Cardiac septum (tissue), 1 donor: ENCODE measurements around the gene ZNF692. TPM values are rescaled to one million over a fixed set of nuclear protein-coding genes. Genes with fewer than 3 reads are reported as not detected.

ENCODE experiments used
- microRNA-seq: library from miRNA; unstranded; fragments of <30 nt; microRNA quantifications from one replicate; pipeline ENCODE4 v1.2.0, GENCODE V29; 2020
- total RNA-seq: library from RNA; stranded (reverse); fragmentation: NEBNext Ultra II Directional; extraction: Animal tissue kit (Norgen Biotek cat#: 25700); gene quantifications from one replicate; pipeline ENCODE4 v1.2.1, GENCODE V29; 2021
- donor health status: DM: no; HTN: no; CAD: no.

Gene ZNF692
- total RNA-seq, 1 donor from 2014 or later, result 18.1 TPM

Small RNAs within 50 kb of the gene (microRNA-seq; reads per million reads assigned to microRNA genes)
- gene MIR3124, result 5.8 reads per million, percentile 9 among the genes with 10 or more reads in this experiment

Other genes with a start within 250 kb of the ZNF692 start
- gene OR2T11, start 224.0 kb downstream of the ZNF692 start, total RNA-seq, result not detected
- gene OR2T35, start 213.8 kb downstream of the ZNF692 start, total RNA-seq, result not detected
- not detected for gene OR2T27, start 203.6 kb downstream of the ZNF692 start, total RNA-seq
- not detected for gene OR14I1, start 156.3 kb downstream of the ZNF692 start, total RNA-seq
- gene LYPD8, start 103.3 kb downstream of the ZNF692 start, total RNA-seq, result not detected
- gene SH3BP5L, start 33.2 kb downstream of the ZNF692 start, total RNA-seq, result 25.1 TPM
- gene ZNF672, start 20.9 kb downstream of the ZNF692 start, total RNA-seq, result 40.7 TPM
- 2.9 TPM for gene PGBD2, start 47.1 kb upstream of the ZNF692 start, total RNA-seq